NCI-H146 treated with DMSO at 0.1 percent for 48 hours (cell line): Measurements from ENCODE around the gene KIF2A.
A peak's percentile ranks its signal among the peaks of the same experiment; 100 is the strongest.

Experiments used
- DNase-seq: peaks from one replicate; lab custom pipeline; 2025; ENCODE audit not compliant: unreplicated experiment; lab: John Stamatoyannopoulos, UW

Gene KIF2A

DNA sequence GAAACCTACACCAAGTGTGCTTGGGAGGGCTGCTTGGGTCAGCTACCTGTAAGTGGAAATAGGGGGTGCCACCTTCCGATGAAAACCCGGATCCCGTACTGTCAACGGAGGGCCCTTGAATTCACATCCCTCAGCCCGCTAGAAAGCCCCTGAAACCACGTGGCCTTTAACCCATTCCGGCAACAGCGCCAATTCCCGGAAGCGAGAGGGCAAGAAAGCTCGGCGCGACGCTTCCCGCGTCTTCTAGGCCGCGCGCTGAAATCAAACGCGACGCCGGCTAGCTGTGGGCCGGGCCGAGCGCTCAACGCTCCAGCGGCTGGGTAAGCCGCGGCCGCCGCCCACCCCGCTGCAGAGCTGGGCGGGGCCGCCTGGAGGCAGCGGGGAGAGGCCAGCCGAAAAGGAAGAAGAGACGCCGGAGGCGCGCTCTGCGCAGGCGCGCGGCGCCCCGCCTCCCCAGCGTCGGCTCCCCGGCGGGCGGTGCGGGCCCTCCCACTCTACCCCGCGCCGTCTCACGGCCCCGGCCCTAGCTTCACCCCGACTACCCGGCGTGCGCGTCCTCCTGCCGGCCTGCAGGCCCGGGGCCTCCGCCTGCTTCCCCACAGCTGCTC, at the start of gene KIF2A:
TSS of gene KIF2A (plus strand) at position 492 of the 608 bp plus-strand sequence. CDS start 267 bp downstream, outside the sequence.
- DNase-seq, result peak; percentile 87

DNA sequence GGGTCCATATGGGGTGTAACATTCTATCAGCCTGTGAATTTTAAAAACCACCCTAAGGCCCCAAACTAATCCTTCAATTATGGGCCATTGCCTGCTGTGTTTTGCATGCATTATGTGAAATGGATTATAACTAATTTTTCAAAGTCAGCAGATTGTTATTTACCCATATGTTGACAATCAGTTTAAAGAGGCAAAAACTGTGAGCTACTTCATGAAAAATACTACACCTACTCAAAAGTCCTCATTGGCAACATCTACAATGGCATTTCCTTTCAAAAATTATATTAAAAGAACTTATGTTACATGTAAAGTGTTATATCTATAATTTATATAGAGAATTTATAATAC, 49.0 kb upstream of the KIF2A start:
- DNase-seq, result no peak

DNA sequence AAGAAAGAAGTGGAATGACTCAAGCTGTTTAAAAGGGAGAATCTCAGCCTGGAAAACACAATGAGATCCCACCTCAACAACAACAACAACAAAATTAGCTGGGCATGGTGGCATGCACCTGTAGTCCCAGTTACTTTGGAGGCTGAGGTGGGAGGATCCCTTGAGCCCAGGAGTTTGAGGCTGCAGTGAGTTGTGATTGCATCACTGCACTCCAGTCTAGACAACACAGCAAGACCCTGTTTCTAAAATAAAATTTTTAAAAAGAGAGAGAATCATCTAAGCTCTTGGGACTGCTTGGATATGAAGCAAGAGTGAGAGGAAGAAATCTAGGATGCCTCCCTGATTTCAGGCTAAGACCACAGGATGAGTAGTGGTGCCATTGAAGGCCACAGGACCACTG, 47.4 kb upstream of the KIF2A start:
- DNase-seq, result no peak

DNA sequence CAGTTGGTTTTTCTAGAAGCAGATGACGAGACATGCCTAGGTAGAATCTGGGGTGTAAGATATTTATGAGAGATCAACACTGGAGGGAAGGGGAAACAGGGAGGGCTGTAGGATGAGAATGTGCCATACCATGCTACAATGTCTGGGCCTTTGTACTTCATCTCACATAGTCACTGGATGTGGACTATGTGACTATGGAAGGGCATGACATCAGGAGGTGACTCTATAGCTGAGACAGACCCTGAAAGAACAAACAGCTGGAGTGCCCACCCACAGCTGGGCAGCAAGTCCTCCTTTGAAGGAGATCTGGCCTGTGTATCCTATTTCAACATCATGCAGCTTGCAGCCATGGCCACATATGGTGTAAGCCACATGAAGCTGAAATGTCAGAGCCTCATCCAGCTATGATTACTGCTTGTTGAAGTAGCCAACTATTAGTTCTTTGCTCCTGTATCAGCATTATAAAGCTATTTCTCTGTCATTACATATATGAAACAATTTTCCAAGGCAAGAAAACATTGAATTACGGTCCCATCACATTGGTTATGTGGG, 46.2 kb upstream of the KIF2A start:
- no peak for DNase-seq

DNA sequence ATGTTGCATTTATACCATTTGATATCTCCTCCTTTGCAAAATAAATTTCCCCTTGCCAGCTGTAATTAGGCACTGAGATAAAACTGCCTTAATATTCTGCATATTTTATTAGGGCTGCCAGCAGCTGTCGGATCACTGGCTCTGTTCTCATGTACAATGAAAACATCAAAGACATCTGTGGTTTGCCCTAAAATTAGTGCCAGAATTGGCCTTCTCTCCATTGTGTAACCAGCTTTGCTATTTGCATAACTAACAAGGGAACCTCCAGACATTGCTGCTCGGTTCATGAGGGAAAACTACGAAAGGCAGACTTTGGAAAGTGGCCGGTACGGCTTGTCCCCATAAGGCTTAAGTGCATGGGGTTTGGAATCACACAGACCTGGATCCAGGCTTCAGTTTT, 45.5 kb upstream of the KIF2A start:
- no peak for DNase-seq

DNA sequence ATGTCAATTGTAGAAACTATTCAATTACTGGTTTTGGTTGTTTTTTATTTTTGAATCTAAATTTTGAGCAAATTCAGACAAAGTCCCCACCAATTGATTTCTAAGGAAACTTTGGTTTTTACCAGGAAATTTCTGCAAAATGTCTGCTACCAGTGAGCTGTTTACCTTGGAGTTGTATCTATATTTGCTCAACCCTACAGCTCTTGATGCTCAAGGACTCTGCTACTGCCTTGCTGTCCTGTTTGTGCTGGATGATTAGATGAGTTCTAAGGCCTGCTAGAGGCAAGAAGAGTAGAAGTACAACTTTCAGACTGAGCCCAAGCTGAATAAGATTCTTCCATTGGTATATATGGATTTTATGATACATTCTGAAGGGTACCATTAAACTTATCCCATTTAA, 42.6 kb upstream of the KIF2A start:
- DNase-seq, result no peak

DNA sequence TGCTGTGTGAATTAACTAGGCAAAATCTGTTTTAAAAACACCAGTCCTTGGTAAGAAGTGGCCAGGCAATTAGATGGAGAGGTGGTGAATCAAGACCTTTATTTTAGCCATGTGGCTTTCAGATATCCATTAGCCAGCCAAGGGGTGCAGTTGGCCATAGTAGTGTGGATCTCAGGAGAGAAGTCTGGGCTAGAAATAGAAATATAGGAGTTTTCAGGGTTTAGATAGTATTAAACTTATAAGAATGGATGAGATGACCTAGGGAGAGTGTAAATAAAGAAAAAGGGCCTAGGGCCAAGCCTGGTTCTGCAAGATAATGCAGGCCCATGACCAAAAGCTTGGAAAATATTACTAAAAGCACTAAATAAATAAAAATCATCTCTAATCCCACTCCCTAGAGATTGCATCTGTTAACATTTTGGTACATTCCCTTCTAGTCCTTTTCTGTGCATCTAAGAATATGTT, 40.3 kb upstream of the KIF2A start:
- no peak for DNase-seq

DNA sequence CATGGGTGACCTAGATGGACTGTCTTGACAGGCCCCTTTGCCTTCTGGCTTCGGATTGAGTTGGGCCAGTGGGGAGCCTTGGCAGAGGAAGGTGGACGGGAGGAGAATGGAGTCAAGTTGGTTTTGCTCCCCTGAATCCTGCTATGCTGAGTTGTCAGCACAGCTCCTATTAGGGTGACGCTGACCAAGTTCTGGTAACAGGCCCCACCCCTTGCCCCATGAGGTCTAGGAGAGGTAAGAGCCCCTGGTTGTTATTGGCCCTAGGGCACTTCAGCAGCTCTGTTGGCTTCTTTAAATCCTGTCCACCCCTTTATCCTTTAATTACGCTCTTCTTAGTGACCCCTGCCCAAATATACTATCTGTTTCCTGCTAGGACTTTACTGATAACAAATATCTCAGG, 39.4 kb upstream of the KIF2A start:
- no peak for DNase-seq

DNA sequence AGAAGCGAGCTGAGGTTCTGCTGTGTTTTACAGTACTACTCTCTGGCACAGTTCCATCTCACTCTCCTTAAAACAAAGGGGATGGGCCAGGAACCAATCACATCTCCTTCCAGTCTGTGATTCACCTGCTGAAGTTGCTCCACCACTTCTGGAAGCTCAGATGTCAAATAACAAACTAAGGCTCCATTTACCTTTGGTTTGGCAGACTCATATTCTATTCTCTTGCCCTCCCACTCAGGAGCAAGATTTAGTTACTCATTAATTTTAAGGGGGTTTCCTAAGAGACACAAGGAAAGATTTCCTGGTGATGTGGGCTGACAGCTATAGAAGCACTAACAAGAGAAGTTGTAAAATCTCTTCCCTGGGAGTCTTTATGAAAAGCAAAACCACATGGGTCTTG, 37.8 kb upstream of the KIF2A start:
- DNase-seq, result no peak

DNA sequence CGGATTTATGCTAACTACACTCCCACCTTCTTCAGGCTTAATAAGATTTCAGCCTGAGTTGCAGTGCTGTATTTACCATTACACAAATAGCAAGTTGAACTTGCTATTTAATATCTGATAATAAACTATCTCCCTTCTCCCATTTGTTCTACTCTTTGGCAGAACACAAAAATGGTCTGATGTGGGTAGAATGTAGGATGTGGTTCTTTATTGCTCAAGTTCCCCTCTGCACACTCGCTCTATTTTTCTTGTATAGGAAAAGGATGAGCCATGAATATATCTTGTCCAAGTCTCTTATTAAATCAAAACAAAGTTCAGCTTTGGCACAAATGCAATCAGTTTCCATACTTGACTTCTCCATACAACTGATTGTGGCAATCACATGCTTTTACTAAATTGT, 37.2 kb upstream of the KIF2A start:
- DNase-seq, result no peak

DNA sequence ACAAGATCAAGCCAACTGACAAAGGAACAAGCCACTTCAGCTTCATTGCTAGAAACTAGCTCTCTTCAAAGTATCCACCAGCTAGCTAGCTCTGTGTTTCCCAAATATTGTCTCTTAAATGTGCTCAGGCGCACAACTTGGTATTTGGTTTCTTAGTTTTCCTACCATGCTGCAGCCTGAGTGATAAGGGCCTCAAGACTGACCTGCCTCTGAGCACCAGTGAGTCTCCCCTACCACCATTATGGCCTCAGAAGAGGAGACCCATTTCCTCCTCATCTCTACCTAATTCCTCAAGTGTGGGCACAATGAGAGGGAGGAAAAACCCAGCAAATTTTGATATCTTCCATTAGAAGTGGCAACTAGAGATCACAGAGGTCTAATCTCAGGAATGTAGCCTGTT, 34.6 kb upstream of the KIF2A start:
- DNase-seq, result no peak

DNA sequence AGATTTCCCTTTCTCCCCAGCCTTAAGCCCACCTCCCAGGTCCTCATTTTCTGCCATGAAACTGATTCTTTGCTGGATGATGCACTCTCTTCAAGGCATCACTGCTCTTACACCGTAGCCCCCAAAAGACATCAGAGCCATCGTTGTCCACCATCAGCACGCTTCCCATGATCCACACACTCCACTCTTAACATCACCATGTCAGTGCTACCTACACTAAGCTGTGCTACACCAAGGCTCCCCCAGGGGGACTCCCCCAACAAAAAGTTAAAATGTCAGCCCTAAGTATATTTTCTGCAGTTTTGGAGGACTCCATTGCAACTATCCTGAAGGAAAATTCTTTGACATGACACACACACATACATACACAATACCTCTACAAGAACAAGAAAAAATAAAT, 34.1 kb upstream of the KIF2A start:
- DNase-seq, result no peak

DNA sequence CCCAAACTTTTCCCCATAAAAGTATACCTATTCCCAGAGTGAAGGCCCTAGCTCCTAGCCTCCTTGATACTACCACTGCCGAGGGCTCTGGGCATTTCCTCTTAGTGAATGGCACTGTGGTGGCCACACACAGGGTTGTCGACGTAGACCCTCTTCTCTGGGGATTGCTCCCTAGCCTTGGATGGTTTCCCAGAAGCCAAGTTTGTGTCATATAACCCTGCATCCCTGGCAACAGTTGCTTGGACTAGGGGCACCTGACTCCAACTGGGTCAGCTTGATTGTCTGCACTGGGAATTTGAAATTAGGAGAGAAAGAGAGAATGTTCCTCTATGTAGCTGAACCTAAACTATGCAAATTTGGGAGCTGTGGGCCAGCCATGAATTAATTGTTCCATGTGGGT, 32.3 kb upstream of the KIF2A start:
- no peak for DNase-seq

DNA sequence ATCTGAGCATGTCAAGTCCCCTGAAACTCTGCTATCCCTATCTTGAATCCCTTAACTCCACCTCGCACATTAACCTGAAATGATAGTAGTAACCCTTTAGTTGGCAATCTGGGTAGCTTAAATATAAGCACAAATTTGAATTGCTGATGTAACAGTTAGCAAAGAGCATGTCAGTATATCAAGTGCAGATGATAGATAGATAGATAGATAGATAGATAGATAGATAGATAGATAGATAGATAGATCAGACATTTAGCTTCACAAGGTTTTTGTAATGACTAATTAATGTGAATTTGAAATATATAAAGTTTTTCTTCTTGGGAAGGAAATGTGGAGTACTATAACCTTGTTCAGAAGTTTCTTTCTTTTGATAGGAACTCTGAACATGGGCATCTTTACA, 30.4 kb upstream of the KIF2A start:
- no peak for DNase-seq

DNA sequence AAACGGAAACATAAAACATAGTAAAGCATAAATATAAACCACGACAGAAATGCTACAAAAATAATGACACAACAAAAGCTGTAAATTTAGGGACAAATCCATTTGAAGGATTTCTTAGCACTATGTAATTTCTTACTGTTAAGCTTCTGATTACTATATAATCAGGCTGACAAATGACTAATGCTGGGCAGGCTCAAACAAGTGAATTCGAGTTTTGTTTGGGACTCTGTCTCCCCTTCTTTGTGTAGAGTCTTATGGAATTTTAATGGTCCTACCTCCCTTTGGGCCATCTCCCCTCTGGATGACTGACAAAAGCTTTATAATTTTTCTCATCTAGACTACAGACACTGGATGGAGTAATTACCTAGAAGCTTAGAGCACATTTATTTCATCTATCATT, 24.6 kb upstream of the KIF2A start:
- DNase-seq, result no peak

DNA sequence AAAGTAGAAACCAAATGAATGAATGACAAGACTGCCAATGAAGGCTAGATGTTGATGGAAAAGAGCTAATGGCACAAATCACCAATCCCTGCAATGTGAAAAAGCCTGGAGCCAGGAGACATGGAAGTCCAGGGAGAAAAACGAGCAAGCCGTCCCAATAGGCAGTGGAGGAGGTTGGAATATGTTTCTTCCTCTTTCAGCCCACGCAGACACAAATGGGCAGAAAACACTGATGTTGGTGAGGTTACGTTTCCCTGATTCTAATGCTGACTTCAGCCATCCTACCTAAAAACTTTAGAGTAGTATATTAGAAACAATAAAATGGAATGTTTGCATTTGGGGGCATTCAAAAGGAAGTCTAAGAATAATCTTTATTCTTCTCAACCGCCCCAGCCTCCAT, 23.9 kb upstream of the KIF2A start:
- no peak for DNase-seq

DNA sequence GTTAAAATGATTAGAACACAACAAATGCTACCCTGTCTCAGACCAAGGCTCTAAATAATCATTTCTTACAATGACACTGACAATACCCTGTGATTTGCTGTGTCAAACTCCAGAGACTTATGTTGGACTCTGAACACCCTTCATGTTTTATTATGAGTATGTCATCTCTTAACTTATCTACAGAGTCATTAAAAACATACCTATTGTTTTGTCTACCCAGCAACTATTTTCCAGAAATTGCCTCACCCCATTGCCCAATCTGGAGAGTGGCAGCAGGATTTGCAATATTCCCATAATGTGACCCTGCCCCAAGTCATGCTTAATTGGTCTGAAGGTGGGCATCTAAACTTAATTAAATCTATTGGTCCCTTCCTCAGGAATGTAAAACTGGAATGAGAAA, 23.0 kb upstream of the KIF2A start:
- DNase-seq, result no peak

DNA sequence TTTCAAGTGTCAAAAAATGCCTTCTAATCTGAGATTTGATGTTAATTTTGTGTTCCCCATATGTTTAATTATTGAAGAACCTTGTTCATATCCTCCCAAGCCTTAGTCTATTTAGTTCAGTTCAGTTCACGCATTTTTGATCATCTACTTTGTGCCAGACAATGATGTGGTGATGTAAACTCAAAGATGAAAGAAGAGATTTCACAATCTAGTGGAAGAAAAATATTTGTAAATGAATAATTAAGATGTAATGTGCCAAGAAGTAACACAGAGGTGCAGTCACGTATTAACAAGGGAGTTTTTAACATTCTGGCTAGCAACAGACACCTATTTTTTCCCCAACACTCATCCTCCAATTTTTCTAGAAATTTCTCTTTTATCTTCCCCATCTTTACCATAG, 22.1 kb upstream of the KIF2A start:
- no peak for DNase-seq

DNA sequence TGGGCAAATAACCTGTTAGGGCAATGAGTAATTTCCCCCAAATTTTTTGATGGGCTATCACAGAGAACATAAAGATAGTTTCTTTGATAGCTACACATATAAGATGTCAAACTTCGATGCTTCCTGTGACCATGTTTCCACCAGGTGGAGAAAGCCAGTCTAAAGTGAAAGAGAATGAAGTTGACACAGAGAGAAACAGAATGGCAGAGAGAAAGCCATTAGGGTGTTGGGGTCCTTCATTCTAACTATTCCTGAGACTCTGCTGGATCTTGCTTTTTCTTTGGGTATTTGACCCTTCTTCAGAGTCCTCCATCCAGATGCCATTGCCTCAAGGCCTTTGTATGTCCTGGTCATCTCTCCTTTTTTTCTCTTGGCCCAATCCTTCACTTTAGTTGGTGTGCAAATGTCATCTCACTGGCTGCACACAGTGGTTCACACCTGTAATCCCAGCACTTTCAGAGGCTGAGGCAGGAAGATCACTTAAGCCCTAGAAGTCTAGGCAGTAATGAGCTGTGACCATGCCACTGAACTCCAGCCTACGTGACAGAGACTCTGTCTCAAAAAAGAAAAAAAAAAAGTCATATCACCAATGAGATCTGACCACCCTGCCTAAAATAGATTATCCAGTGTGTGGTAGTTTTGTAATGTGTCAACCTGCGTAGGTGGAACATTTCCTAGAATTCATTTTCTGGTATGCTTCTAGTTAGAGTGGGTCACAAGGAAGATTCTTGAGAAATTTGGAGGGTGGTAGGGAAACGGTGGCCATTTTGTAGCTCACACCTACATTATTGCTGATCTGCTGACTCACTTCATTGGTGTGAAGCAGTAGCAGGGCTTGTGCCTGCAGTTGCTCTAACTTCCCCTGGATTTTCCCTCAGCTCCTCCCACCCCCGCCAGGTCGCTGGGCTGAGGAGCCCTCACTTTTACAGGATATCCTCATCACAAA, 20.8 kb upstream of the KIF2A start:
- no peak for DNase-seq

DNA sequence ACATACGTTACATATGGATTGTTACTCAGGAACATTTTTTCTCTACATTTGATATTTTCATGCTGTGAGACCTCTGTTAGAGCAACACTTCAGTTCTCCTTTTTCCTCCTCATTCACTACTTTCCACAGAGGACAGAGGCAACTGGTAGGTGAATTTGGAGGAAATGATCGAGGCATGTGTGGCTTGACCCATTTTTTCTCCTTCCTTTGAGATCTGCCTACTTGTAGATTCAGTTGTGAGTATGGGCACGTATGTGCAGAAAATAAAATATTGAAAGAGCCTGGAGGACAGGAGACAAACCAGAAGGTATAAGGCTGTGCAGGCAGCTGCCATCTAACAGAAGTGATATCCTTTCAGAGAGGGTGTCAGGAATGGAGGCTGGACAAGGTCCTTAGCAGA, 19.2 kb upstream of the KIF2A start:
- DNase-seq, result no peak

DNA sequence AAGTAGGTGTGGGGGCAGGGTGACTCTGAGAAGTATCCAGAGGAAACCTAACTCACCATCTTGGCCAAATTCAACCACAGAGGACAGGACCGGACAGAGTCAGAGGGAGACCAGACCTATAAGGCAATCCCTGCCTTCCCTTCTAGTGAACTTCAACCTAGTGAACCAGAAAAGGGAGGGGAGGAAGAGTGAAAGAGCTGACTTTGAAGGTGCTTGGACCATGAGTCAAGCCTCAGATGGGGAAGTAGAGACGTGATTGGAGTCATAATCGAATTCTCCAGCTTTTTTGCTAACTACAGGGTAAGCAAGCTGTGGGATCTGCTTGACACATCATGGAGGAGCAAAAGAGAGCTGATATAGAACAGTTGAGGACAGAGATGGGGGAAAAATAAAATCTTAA, 18.8 kb upstream of the KIF2A start:
- no peak for DNase-seq

DNA sequence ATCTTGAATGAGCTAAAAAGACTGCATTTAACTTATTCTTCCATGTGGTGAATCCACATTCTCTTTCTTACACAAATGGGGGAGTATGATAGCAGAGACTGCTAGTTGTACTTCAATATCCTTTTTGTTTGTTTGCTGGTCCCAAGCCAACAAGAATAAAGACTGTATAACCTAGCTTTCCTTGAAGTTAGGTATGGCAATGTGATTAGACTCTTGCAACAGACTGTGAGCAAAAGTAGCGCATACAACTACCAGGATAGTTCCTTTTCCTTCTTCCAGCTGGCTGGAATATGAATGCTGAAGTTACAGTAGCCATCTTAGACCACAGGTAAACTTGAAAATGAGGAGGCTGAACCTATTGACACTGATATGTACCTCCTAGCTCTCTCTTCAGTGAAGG, 17.9 kb upstream of the KIF2A start:
- no peak for DNase-seq
